NCI-H526 treated with DMSO at 0.1 percent for 48 hours (cell line): Measurements from ENCODE around the gene FILIP1L.
"Not testable (repeated sequence)": the region's sequence is repeated elsewhere in the genome, so short reads cannot be mapped to it uniquely, and the experiment has no call there.

Experiments used
- DNase-seq: peaks from one replicate; lab custom pipeline; 2025; lab: John Stamatoyannopoulos, UW

The FILIP1L gene

DNA sequence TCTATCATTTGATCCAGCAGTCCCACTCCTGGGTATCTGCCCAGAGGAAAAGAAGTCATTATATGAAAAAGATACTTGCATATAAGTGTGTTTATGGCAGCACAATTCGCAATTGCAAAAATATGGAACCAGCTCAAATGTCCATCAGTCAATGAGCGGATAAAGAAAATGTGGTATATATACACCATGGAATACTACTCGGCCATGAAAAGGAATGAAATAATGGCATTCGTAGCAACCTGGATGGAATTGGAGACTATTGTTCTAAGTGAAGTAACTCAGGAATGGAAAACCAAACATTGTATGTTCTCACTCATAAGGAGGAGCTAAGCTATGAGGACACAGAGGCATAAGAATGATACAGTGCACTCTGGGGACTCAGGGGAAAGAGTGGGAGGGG, 272.4 kb downstream of the FILIP1L start:
- DNase-seq, result not testable (repeated sequence)

DNA sequence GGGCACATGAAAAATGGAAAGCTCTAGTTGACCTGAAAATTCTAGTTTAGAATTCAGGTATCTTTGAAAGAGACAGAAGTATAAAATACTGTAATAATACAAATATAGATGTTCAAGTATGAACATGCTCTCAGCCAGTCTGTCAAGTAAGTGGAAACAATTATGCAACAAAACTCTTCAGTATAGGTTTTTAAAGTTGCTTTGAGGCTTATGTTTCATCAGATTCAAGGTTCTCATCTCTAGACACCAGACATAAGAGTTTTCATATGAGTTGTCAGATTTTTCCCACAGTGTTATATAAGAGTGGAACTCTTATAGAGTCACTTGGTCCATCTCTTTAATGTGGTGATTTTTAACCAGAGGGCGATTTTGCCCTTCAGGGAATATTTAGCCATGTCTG, 274.7 kb downstream of the FILIP1L start:
- no peak for DNase-seq

DNA sequence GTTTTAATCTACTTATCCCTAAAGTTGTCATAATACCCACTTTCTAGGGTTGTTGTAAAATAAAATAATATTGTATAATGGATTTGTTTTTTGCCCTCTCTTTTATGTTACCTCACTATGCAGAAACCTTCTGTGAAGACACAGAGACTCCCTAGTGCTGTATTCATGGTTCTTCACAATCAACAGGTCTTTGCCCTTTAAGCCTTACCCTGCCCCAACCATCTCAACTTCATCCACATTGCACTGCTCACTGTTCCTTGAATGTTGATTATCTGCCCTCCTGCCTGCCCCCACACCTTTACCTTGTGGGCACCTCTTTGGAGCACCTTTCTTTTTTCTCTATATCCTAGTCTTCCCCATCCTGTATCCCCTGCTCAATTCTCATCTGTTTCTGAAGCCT, 275.5 kb downstream of the FILIP1L start:
- no peak for DNase-seq

DNA sequence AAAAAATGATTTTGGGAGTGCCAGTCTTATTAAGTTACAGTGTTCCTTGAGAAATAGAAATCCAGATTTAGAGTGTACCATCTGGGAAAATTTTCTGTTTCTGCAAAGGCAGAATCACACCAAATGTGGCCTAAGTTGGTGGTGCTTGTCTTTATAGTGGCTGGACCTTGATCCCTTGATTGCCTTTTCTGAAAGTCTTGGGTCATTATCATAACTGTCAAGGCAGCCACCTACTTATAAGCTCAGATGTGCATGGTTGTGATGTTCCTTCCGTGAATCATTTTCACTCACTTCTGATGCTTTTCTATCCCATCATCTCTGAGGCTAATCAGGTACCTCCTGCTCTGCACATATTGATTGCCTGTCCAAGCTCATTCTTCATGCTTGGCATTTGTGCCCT, 276.6 kb downstream of the FILIP1L start:
- no peak for DNase-seq

DNA sequence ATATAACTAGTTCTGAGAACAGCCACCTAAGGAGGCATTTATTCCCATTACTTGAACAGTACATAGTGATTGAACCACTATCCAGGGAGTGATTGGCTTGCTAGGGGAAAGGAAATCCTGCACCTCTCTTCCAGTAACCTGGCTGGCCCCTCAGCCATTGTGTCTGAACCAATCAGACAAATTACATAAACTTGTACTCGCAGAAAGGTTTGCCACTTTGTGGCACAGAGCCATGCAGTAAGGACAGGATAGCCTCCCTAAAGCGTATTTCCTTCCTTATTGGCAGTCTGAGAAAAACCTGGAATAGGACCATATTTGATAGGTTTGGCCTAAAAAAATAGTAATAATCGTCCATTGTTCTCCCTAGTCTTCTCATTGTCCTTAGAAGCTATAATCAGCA, 277.6 kb downstream of the FILIP1L start:
- no peak for DNase-seq

DNA sequence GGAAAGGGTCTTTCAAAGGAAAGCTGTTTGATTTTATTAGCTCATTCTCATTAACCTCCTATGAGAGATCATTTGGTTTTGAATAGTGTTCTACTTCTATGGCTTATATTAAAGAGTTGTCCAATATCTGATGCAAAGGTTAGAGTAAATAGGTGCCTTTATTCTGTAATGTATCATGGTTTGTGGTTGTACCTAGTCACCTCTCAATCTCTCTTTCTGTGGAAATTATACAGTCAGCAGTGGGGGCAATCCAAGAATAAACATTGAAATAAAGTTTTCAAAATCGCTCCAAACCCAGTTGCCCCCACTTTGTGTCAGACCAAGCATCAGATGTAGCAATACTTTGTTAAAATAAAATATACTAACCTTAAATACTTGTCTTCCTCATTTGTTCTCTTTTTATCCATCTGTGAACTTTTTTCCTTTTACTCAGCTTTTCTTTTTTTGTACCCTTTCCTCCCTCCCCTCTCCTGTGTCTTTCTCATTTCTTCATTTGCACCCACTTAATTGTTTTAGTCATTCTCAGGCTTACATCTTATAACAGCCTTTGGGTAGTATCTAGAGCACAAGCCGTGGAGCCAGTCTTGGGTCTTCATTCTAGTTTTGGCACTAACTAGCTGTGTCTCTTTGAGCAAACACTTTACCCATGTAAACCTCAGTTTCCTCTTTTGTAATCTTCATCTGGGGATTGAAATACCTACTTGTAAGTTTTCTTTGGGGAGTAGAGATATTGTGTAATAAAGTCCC, 279.9 kb downstream of the FILIP1L start:
- no peak for DNase-seq

DNA sequence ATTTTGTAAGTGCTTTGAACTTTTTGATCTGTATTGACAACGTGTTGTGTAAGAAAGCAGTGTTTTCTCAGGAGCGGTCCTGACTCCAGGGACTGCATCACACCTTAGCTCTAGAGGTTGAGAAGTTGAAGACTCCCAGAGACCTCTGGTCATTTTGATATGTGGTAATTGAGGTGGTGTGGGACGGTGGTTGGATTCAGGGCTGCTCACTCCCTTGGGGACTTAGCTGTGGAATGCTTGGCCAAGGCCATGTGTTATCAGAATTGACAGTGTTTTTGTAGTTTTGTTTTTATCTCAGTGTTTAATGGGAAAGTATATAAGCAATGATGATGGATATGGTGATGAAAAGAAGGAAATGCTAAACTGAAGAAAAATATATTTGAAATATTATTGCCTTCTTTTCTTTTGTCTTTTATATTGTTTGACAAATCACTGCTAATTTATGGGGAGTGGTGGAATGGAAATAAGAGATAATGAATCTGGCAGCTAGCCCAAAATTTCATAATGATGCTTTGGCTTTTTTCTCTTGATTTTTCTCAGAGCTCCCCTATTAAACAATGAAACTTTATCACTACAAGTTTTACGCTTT, 280.6 kb downstream of the FILIP1L start:
- DNase-seq, result no peak

DNA sequence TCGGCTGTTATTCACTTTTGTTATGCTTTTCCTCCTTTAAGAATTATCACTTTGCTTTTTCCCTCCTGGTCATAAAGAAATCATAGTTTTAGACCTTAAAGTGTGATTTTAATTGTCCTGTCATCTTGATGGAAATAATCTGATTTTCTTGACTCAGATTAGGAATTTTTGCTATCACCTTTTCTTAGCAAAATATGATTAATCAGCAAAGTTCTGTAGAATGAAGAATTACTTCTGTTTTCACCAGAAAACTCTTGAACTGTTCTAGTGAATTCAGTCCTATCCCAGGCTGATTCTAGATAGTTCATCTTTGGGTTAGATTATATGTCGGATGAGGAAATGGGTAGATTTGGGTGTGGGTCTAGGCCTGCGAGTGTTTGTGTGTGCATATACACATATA, 284.5 kb downstream of the FILIP1L start:
- no peak for DNase-seq

DNA sequence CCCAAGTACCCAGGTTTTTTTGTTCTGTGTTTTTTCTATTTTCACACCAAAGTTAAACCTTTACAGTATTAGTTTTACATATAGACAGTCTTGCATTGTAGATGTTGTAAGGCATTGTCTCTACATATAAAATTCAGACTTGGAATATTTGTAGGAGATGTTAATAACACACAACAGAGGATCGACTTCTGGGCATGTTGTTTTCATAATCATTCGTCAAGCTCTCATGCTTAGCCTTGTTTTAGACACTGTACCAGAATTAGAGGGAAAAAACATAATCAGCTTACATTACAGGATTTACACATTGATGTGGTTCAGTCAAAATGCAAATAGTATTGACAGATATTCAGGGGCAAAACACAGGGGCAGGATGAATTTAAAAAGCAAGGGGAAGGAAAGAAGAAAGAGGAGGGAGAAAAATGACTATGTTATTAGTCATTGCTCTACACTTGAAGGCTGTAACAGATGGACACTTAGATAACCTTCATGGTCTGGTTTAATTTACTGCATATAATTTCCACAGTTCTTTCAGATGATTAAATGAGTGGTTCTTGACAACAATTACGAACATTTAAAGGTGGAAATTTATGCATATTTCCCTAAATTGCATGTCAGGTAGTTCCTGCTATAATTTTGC, 289.2 kb downstream of the FILIP1L start:
- DNase-seq, result no peak

DNA sequence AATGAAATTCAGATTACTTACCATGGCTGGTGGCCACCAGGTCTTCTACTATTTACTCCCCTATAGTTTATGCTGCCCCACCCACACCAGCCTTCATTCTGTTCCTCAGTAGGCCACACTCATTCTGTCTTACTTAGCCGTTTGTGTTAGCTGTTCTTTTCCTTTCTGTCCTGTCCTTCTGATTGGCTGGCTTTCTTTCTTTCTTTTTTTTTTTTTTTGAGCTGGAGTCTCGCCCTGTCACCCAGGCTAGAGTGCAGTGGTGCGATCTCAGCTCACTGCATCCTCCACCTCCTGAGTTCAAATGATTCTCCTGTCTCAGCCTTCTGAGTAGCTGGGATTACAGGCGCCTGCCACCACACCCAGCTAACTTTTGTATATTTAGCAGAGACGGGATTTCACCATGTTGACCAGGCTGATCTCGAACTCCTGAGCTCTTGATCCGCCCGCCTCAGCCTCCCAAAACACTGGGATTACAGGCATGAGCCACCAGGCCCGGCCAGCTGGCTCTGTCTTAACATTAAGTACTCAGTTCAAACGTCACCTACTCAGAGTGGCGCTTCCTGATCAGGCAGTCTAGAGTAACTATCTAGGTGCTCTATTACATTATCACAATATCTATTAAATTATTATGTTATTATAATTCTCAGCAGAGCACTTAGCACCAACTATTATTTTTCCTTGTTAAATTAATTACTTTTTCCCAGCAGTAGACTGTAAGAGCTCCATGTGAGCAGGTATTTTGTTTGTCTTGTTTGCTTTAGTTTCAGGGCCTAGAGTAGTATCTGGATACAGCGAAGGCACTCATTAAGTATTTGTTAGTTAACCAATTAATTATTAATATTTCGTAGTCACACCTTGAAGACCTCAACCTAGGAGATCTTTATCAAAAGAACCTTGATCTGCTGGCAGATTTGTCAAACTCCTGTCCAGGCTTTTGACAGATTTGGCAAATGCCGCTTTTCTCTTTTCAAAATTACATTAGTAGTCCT, 290.3 kb downstream of the FILIP1L start:
- DNase-seq, result no peak

DNA sequence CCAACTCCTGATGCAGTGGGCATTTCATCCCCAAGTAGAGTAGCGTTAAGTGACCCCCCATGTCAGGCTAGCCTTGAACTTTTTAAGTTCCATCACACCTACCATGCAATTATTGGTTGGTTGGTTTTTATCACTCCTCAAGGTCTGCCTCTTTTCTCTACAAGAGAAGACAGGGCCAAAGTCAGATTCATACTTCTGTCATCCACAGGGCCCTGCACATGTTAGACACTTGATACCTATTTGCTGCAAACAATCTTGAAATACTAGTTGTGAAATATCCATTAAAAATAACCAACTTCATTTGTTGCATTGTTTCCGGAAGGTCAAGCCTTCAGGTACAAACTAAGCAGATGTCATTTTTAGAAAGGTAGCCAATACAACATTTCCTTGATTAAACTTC, 295.5 kb downstream of the FILIP1L start:
- DNase-seq, result no peak

DNA sequence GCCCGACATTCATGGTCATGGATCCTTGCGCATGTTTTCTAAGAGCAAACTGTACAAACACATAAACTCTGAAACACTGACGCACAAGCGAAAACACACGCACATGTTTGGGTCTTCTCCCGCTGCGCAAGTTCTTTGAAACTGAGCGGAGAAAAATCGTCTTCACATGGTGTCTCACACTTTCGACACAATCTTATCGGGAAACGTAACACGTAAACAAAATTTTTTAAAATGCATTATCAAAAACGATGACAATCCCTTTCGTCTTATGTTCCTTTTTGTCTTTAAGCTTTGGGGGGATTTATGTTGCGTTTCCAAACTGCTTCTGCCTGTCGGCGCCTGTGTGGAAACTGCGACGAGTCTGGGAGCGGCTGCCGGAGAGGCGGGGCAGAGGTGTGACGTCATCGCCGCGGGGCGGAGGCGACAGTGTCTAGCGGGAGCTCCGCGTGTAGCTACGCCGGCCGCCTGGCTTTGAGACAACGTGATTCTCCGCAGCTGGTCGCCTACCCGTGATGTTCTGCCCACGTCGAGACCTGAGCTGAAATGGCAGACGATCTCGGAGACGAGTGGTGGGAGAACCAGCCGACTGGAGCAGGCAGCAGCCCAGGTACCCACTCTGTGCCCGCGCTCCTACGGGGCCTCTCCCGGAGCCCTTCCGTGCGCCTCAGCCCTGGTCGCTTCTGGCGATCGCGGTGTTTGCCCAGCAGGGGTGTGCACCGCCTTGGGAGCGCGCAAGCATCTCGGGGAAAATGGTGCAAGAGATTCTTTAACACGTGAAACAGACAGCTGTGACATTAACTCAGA, 296.7 kb downstream of the FILIP1L start, which contains the start of gene CMSS1:
Gene CMSS1, plus strand, starts transcription at position 426 of the 804 bp plus-strand sequence.
- peak; percentile 81 for DNase-seq

DNA sequence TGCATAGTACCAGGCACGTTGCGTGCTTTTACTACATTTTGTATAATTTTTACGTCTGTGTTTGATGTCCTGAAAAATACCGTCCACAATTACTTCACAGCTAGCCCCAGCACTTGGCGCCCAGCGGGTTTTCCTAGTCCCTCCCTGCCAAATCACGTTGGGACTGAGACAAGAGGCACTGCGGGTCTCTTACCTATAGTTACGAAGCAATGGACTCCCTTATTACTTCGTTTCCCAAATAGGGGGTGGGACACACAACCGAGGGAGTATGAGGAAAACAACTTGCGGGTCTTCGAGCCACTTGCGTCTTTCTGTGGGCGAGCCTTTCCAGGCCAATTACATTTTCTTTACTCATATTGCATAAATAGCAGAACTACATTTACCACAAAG, 297.3 kb downstream of the FILIP1L start:
- no peak for DNase-seq

DNA sequence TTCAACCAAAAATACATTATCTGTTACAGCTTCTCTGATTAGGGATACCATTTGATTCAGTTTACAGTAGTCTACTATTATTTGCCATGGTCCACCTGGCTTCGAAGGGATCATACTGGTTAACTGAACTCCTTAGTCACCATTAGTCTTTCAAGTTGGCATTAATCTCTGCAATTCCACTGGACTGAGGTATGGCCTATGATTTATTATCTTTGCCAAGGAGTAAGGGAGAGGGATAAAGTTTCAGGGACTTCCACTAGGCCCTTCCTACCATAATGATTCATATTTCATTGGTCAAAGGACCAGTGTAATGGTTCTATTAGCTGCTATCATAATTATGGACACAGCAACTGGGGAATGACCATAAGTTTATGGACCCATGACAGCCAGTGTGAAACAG, 303.9 kb downstream of the FILIP1L start:
- DNase-seq, result no peak

DNA sequence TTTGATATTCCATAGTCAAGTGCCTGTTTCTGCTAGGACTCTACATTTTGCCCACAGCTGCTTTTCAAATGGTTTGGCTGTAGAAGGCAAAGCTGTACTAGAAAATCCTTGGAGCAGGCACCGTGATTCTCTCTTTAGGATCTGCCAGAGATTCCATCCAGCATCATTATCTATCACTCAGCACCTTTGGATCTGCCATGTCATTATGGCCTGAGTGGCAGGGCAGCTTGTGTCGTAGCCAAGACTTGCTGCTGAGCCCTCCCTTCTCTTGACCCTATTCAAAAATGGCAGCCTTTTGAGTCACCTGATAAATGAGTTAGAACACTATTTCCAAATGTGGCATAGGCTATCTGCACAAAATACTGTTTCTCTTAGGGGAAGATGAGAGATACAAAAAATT, 304.7 kb downstream of the FILIP1L start:
- no peak for DNase-seq

DNA sequence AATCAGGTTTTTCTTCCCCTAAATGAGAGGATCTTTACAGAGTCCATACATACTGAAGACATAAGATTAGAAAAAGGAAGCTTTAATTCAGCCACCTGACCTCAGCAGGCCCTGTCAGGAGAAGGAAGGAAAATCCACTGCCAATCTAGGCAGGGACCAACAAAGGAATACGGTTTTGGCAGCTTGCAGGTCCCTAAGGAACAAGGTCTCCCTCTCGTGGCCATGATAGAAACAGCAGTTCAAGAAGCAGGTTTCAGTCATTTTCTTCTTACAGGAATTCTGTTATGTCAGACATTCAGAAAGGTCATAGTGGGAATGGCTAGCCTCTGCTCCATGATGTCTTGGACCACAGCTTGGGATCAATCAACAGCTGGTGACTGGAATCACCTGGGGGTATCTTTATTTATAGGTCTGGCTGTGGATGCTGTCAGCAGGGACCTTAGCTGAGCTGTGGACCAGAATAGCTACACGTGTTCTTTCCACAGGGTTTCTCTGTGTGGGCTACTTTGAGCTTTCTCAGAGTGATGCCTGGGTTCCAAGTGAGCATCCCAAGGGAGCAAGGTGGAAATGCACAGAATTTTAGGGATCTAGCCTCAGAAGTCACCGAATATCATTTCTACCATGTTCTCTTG, 306.0 kb downstream of the FILIP1L start:
- DNase-seq, result peak; percentile 51

DNA sequence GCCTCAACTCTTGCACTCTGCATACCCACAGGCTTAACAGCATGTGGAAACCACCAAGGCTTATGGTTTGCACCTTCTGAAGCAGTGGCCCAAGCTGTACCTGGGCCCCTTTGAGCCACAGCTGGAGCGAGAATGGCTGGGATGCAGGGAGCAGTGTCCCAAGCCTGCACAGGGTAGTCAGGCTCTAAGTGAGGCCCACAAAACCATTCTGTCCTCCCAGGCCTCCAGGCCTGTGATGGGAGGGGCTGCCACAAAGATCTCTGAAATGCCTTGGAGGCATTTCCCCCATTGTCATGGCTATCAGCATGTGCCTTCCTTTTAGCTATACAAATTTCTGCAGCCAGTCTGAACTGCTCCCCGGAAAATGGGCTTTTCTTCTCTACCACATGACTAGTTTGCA, 309.1 kb downstream of the FILIP1L start:
- no peak for DNase-seq

DNA sequence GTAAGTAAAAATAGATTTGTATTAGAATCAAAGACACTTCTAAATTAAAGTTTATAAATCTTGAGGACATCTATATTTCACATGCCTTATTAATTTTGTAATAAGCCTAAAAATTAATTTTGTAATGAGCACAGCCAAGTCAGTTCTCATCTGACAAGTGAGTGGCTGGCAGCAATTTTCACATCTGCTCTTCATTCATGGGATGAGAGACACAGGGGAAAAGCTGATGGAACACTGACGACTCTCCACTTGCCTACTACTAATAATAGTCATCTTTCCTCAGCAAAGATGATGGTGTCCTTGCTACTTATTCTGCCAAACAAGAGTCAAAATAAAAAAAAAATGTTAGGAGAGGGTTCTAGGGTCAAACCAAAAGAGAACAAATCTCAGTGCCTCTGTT, 311.0 kb downstream of the FILIP1L start:
- DNase-seq, result no peak

DNA sequence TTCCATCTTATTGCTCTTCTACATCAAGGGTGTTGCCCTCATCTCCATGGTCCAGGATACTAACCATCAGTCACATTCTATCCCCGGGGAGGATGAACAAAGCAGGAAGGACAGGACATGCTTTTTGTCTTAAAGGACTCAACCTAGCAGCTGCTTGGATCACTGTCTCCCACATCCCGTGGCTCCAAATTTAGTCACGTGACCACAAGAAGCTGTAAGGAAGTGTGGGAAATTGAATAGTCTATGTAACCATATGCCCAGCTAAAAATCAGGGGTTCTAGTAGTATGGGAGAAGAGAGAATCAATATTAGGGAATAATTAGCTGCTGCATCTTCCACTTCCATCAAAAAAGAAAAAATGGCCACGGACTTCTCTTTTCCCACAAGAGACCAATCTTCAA, 314.9 kb downstream of the FILIP1L start:
- DNase-seq, result no peak

DNA sequence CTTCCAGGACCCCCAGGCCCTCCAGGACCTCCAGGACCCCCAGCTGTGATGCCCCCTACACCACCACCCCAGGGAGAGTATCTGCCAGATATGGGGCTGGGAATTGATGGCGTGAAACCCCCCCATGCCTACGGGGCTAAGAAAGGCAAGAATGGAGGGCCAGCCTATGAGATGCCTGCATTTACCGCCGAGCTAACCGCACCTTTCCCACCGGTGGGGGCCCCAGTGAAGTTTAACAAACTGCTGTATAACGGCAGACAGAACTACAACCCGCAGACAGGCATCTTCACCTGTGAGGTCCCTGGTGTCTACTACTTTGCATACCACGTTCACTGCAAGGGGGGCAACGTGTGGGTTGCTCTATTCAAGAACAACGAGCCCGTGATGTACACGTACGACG, 318.7 kb downstream of the FILIP1L start:
- DNase-seq, result peak; percentile 27

DNA sequence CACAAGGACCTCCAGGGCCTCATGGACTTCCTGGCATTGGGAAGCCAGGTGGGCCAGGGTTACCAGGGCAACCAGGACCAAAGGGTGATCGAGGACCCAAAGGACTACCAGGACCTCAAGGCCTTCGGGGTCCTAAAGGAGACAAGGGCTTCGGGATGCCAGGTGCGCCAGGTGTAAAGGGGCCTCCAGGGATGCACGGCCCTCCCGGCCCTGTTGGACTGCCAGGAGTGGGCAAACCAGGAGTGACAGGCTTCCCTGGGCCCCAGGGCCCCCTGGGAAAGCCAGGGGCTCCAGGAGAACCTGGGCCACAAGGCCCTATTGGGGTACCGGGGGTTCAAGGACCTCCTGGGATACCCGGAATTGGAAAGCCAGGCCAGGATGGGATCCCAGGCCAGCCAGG, 319.8 kb downstream of the FILIP1L start:
- DNase-seq, result no peak
